Neural cell (in vitro differentiated cells): ENCODE measurements around the gene CYBB. TPM values are rescaled to one million over a fixed set of nuclear protein-coding genes. Genes with fewer than 3 reads are reported as not detected.

ENCODE experiments used
- H2AFZ ChIP-seq: fragments of 200-600, 300-800 bp; sonication (generic), shearing (Covaris generic); 2 replicates; pipeline ENCODE4 v1.6.0; 2014; ENCODE audit warnings: low read depth, mild to moderate bottlenecking, antibody characterized with exemption, low read length, moderate library complexity
- H3F3A ChIP-seq: fragments of 200-600 bp; shearing (Covaris generic); 2 replicates; pipeline ENCODE4 v1.6.1; 2016; ENCODE audit warnings: mild to moderate bottlenecking, moderate library complexity, mixed read lengths, antibody characterized with exemption, low read length; ENCODE audit not compliant: insufficient read depth, poor library complexity, severe bottlenecking
- H3K27ac ChIP-seq: fragments of 200-600, 300-800 bp; sonication (generic), shearing (Covaris generic); 2 replicates; pipeline ENCODE4 v1.5.1; 2014; ENCODE audit warnings: mild to moderate bottlenecking, low read length, moderate library complexity
- H3K27me3 ChIP-seq: fragments of 300-800, 200-600 bp; sonication (generic), shearing (Covaris generic); 2 replicates; pipeline ENCODE4 v1.6.0; 2014; ENCODE audit warnings: mild to moderate bottlenecking, low read depth, low read length, moderate library complexity; ENCODE audit not compliant: insufficient read depth
- H3K36me3 ChIP-seq: fragments of 300-800, 200-600 bp; sonication (generic), shearing (Covaris generic); 2 replicates; pipeline ENCODE4 v1.5.1; 2014; ENCODE audit warnings: mild to moderate bottlenecking, antibody characterized with exemption, low read length, moderate library complexity; ENCODE audit not compliant: insufficient read depth
- H3K4me2 ChIP-seq: fragments of 300-800, 200-600 bp; sonication (generic), shearing (Covaris generic); 2 replicates; pipeline ENCODE4 v1.6.0; 2014; ENCODE audit warnings: mild to moderate bottlenecking, low read length
- H3K4me3 ChIP-seq: fragments of 300-800, 200-600 bp; sonication (generic), shearing (Covaris generic); 2 replicates; pipeline ENCODE4 v1.5.1; 2014; ENCODE audit warnings: mild to moderate bottlenecking, low read length, moderate library complexity
- H3K79me2 ChIP-seq: fragments of 200-600 bp; shearing (Covaris generic); replicated peaks from 2 replicates; pipeline ENCODE4 v1.6.0; 2014; ENCODE audit warnings: mild to moderate bottlenecking, low read length, moderate library complexity; ENCODE audit not compliant: insufficient read depth
- H3K9ac ChIP-seq: fragments of 300-800, 200-600 bp; sonication (generic), shearing (Covaris generic); 2 replicates; pipeline ENCODE4 v1.6.1; 2016; ENCODE audit warnings: mild to moderate bottlenecking, low read length, mixed read lengths
- H3K9me2 ChIP-seq: fragments of 200-600 bp; shearing (Covaris generic); 2 replicates; pipeline ENCODE4 v1.6.1; 2016; ENCODE audit warnings: mild to moderate bottlenecking, low read length, mixed read lengths; ENCODE audit not compliant: insufficient read depth
- H3K9me3 ChIP-seq: fragments of 200-600, 300-800 bp; sonication (generic), shearing (Covaris generic); 2 replicates; pipeline ENCODE4 v1.6.1; 2016; ENCODE audit warnings: mild to moderate bottlenecking, mixed run types, low read length, moderate library complexity, mixed read lengths
- H4K20me1 ChIP-seq: fragments of 200-600 bp; shearing (Covaris generic); 2 replicates; pipeline ENCODE4 v1.6.1; 2016; ENCODE audit warnings: mild to moderate bottlenecking, mixed run types; ENCODE audit not compliant: insufficient read depth
- CTCF ChIP-seq: fragments of 450-650 bp; IDR thresholded peaks from 2 replicates; pipeline ENCODE4 v1.5.1; 2014; ENCODE audit warnings: antibody characterized with exemption, mild to moderate bottlenecking, moderate library complexity; ENCODE audit not compliant: poor library complexity, severe bottlenecking
- EP300 ChIP-seq: fragments of 450-650 bp; conservative IDR thresholded peaks from 2 replicates; pipeline ENCODE4 v1.6.1; 2014; ENCODE audit warnings: antibody characterized with exemption, mild to moderate bottlenecking, moderate library complexity; ENCODE audit not compliant: poor library complexity, severe bottlenecking
- EZH2 ChIP-seq: fragments of 200-600, 300-800 bp; shearing (Covaris generic), sonication (generic); IDR thresholded peaks from 2 replicates; pipeline ENCODE4 v1.6.1; 2014; ENCODE audit warnings: antibody characterized with exemption, low read length, borderline replicate concordance, mild to moderate bottlenecking; ENCODE audit not compliant: insufficient read depth, poor library complexity, severe bottlenecking
- MXI1 ChIP-seq: fragments of 450-650 bp; conservative IDR thresholded peaks from 2 replicates; pipeline ENCODE4 v1.6.1; 2014; ENCODE audit warnings: antibody characterized with exemption, mild to moderate bottlenecking; ENCODE audit not compliant: poor library complexity, severe bottlenecking
- POLR2AphosphoS5 ChIP-seq: IDR thresholded peaks from 2 replicates; pipeline ENCODE4 v1.6.1; 2012
- RAD21 ChIP-seq: fragments of 450-650 bp; conservative IDR thresholded peaks from 2 replicates; pipeline ENCODE4 v1.6.1; 2014; ENCODE audit warnings: antibody characterized with exemption, mild to moderate bottlenecking, moderate library complexity
- REST ChIP-seq: IDR thresholded peaks from 2 replicates; pipeline ENCODE4 v1.6.1; 2012; ENCODE audit warnings: borderline replicate concordance
- SMC3 ChIP-seq: fragments of 450-650 bp; conservative IDR thresholded peaks from 2 replicates; pipeline ENCODE4 v1.6.1; 2014; ENCODE audit warnings: antibody characterized with exemption, mild to moderate bottlenecking, moderate library complexity; ENCODE audit not compliant: poor library complexity
- TAF1 ChIP-seq: IDR thresholded peaks from 2 replicates; pipeline ENCODE4 v1.6.1; 2012; ENCODE audit warnings: low read depth
- polyA plus RNA-seq: library from polyadenylated mRNA; depleted of rRNA; stranded (reverse); fragments of >200 nt; gene quantifications from 2 replicates; pipeline ENCODE4 v1.2.3, GENCODE V29; 2014

Gene CYBB
- polyA plus RNA-seq, 1 donor from 2014 or later, result 0.83 TPM

GRCh38 chrX:37860721-37861120, 80.9 kb downstream of the CYBB start:
- Histone ChIP-seq H3K4me2 (no peak overlapping the region), H4K20me1 (no peaks in the 10 kb centered on the region), H3F3A (no peaks in the 10 kb centered on the region), H3K4me3 (no peak overlapping the region), H3K9me3 (no peaks in the 10 kb centered on the region), H3K79me2 (no peaks in the 10 kb centered on the region), H3K9me2 (no peaks in the 10 kb centered on the region), H3K27me3 (no peaks in the 10 kb centered on the region), H3K27ac (no peak overlapping the region), H3K36me3 (no peaks in the 10 kb centered on the region), H3K9ac (no peak overlapping the region), H2AFZ (no peak overlapping the region)
- TF ChIP-seq EZH2, result no peak
- no peak for TF ChIP-seq REST
- no peak for TF ChIP-seq RAD21
- no peak for TF ChIP-seq SMC3
- no peak for TF ChIP-seq CTCF
- TF ChIP-seq MXI1, result no peak
- TF ChIP-seq EP300, result no peak
- TF ChIP-seq POLR2AphosphoS5, result no peak
- no peak for TF ChIP-seq TAF1

DNA sequence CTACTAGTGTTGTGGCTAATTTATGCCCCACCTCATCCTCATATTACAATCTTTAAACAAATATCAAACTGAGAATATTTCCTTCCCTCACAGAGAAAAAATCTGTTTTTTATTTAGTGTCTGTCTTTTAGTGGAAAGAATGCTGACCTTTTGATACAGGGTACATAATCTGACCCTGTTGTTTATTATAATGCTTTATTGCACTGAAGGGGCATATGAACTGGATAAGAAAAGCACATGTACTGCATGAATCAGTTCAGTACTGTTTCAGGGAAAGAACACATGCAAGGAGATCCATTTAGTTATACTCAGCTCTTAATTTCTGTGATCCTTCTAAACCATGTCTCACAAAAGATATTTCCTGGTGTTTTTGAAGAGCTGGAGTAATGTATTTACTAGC, 83.0 kb downstream of the CYBB start:
- Histone ChIP-seq H4K20me1 (no peaks in the 10 kb centered on the region), H3F3A (no peaks in the 10 kb centered on the region), H3K27ac (no peak overlapping the region), H2AFZ (no peak overlapping the region), H3K27me3 (no peaks in the 10 kb centered on the region), H3K9me2 (no peaks in the 10 kb centered on the region), H3K4me2 (no peak overlapping the region), H3K79me2 (no peaks in the 10 kb centered on the region), H3K4me3 (no peak overlapping the region), H3K9me3 (no peaks in the 10 kb centered on the region), H3K9ac (no peak overlapping the region), H3K36me3 (no peaks in the 10 kb centered on the region)
- TF ChIP-seq POLR2AphosphoS5 (no peak), CTCF (no peak), EP300 (no peak), RAD21 (no peak), SMC3 (no peak), REST (no peak)
